Measurements from ENCODE around the gene RFX2.
A peak's percentile ranks its signal among the peaks of the same experiment; 100 is the strongest.
"Not testable (repeated sequence)": the region's sequence is repeated elsewhere in the genome, so short reads cannot be mapped to it uniquely, and the experiment has no call there.

Gene RFX2

DNA sequence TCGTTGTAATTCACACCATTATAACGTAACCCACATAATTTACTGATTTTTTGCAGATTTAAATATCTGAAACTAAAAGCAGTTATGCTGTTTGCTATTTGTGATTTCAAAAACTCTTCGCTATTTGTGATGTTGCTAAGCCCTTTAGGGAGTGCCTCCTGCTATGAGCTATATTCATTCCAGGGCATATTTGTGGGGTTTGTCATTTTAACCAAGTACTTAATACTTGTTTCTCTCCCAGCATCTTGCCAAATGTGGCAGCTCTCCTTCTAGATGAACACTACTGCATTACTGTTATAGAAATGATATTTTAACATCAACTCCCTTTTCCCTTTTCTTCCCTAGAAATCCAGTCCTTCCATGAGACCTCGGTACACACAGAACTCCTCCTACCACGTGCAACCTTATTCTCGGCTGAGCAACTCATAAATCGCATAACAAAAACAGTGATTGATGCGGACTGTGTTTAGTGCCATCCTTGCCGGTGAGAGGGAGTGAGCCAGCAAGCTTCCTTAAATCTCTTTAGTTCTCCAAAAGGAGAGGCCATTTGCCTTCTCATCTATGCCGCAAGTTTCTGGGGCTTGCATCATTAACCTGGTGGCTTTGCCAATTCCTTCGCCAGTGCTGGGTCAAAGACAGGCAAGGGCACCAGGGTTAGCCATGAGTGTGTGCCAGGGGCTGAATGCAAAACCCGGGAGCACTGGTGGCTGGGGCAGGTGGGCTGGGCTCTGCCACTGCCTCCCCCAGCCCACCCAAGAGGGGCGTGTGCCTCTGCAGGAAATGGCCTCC, 33.4 kb downstream of the RFX2 start:
- no peak for DNase-seq

DNA sequence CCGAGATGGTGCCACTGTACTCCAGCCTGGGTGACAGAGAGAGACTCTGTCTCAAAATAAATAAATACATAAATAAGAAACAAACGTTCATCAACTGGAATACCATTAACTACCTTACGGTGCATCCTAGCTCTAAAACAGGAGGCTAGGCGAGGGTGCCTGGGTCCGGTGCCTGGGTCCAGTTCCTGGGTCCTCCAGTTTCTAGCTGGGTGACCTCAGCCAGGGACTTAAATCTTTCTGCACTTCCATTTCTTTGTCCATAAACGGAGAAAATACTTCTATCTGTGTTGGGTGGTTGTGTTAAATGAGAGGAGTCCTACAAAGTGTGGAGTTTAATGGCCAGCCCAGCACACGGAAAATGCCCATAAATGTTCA, 34.0 kb downstream of the RFX2 start:
- DNase-seq, result no peak

DNA sequence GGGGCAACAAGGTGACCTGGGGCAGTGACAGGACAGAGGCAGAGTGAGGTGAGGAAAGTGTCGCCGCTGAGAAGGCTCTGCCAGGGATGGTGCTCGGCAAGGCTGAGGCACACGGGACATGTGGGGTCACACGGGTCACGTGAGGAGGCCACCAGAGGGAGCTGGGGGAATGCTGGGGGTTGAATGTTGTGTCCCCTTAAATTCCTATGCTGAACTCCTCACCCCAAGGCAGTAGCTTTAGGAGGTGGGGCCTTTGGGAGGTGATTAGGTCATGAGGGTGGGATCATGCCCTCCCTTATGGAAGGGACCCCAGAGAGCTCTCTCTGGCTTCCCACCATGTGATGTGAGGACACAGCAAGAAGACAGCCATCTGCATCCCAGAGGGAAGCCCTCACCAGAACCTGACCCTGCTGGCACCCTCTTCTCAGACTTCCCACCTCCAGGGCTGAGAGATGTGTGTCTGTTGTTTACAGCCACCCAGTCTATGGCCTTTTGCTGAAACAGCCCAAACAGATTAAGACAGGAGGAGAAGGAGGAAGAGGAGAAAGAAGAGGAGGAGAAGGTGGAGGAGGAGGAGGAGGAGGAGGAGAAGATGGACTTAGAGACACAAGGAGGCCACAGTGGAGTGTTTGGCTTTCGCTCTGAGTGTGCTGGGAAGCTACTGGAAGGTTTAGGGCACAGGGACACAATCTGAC, 35.4 kb downstream of the RFX2 start:
- no peak for DNase-seq

DNA sequence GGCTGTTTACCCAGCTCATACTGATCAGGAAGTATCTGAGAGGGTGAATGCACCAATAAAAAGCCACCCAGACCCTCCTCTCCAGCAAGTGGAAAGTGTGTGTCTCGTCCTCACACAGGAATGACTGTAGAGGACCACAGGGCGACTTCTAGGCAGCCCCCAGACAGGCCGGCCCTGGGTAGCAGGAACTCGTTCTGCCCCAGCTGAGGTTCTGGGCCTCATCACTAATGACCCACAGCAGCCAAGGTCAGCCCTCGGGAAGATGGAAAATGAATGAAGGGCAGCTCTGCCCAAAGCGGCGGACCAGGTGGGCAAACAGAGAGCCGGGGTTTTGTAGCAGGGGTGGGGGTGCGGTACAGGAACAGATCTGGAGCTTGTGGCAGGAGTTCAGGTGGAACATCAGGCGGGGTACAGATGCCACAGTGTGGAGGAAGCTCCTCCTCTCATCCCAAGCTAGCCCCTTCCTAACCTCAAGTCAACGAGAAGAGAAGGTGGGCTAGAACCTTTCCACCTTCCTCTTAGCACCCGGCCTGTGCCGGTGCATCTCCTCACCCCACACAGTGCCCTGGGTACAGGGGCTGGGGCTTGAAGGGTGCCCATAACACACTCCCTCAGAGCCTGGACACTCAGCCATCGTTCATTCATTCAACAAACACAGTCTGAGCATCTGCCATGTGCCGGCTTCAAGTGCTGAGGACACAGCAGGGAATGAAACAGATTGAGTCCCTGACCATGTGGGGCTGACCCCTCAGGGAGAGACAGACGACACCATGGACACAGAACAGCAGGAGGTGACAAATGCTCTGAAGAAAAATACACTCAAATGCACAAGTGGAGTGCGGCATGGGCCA, 36.2 kb downstream of the RFX2 start:
- DNase-seq, result no peak

DNA sequence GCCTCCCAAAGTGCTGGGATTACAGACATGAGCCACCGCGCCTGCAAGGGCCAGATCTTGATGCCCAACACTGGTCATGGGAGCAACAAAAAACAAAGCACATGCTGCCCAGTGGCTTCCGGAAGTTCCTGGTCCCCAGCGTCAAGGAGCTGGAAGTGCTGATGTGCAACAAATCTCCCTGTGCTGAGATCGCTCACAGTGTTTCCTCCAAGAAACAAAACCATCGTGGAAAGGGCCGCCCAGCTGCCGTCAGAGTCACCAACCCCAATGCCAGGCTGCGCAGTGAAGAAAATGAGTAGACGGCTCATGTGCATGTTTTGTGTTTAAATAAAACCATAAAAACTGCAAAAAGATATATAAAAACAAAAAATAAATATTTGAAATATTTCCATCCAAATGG, 37.1 kb downstream of the RFX2 start:
- not testable (repeated sequence) for DNase-seq

DNA sequence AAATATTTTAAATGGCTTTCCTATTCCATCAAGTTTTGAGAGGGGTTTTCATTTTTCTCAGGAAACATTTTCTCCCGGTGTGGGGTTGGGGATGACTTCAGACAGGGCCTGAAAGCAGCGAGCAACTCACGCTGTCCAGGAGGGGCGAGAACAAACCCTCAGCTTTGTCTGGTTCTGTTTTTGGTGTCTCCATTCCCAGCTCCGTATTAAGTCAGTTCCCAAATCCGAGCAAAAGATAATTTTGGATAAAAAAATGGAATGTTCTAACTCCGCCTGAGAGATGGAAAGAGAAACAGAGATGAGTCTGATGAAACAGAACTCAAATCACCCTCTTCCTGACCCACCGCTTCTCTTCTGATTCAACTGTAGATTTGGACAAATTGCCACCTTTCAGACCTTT, 38.4 kb downstream of the RFX2 start:
- no peak for DNase-seq

DNA sequence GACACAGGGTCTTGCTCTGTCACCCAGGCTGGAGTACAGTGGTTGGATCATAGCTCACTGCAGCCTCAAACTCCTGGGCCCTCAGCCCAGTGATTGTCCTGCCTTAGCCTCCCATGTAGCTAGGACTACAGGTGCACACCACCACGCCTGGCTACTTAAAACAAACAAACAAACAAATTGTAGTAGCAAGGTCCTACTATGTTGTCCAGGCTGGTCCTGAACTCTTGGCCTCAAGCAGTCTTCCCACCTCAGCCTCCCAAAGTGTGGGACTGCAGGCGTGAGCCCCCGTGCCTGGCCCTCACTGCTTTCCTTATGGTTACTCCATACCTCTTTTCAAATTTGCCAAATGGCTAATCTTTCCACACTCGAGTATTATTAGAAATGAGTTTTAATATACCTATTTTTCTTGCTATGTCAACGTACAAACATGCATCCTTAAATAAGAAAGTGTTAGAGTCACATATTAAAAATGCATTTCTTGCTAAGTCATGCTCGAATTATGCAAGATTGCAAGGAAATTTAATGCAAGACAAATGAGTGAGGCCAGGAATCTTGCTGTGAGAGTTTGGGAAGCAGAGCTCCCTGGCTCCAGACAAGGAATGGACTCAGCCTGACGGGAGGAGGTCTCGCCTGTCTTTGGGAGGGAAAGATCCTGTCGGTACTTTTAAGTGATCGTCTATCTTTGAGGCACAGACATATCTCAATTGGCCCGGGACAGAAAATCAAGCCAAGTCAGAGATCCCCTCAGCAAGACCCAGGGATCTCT, 39.4 kb downstream of the RFX2 start:
- no peak for DNase-seq

DNA sequence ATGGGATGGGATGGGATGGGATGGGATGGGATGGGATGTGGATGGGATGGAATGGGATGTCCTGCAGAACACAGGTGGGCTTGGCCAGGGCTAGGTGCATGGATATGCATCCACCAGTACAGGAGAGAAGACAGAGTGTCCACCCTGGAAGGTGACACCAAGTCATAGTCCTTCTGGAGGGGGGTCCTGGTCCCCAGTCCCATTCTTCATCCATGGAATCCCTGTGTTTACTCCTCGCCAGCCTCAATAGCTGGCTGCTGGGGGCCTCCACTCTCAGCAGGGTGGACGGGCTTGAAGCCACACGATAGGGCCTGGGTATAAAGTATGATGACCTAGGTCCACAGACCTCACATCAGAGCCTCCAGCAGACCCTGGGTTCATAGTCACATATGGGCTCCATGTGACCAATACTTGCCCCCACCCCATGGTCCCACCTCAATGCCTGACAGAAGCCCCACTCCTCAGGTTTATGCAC, 40.1 kb downstream of the RFX2 start:
- no peak for DNase-seq

DNA sequence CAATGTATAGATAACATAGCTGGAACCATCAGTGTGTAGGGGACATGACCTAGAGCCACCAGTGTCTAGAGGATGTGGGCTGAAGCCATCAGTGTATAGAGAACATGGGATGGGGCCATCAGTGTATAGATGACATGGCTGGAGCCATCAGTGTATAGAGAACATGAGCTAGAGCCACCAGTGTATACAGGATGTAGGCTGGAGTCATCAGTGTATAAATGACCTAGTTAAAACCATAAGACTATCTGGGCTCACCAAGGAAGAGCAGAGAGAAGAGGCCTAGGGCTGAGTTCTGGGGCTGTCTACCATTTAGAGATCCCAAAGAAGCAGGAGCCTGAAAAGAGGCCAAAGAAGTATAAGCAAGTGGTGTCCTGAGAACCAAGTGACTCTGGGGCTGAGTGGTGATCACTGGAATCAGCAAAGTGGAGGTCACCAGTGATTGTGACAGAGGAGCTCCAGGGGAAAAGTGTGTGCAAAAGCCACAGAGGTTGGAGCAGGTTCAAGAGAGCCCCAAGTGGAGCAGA, 41.0 kb downstream of the RFX2 start:
- DNase-seq, result no peak

DNA sequence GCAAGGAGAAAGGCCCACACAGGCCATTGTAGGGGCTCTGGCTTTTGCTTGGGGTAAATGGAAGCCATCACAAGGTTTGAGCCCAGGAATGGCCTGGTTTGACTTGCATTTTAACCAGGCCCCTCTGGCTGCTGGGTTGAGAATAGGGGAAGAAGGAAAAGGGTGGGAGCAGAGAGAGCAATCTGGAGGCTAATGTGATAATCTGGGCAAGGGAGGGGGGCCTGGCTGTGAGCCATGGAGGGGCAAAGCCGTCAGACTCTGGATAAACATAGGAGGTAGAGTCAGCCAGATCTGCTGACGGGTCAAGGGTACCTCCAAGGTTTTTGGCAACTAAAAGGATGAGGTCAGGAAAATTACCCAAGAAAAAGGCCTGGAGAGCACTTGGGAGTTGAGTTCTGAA, 41.6 kb downstream of the RFX2 start:
- DNase-seq, result no peak

DNA sequence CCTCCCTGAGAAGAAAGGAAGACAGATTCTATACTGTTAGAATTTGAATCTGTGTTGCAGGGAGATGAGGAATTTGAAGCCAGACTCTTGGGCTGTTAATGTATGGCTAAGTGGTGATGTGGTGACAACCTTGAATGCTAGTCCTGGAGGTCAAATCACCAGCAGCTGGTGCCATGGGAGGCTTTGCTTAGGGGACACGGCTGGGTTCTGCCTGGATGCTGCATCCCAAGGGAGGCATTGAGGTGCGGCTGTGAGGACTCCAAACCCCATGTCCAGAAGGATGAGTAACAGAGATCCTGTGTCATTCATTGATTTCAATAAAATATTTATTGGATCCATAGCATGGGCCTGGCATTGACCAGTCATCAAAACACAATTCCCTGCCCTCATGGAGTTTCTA, 42.3 kb downstream of the RFX2 start:
- DNase-seq, result no peak

DNA sequence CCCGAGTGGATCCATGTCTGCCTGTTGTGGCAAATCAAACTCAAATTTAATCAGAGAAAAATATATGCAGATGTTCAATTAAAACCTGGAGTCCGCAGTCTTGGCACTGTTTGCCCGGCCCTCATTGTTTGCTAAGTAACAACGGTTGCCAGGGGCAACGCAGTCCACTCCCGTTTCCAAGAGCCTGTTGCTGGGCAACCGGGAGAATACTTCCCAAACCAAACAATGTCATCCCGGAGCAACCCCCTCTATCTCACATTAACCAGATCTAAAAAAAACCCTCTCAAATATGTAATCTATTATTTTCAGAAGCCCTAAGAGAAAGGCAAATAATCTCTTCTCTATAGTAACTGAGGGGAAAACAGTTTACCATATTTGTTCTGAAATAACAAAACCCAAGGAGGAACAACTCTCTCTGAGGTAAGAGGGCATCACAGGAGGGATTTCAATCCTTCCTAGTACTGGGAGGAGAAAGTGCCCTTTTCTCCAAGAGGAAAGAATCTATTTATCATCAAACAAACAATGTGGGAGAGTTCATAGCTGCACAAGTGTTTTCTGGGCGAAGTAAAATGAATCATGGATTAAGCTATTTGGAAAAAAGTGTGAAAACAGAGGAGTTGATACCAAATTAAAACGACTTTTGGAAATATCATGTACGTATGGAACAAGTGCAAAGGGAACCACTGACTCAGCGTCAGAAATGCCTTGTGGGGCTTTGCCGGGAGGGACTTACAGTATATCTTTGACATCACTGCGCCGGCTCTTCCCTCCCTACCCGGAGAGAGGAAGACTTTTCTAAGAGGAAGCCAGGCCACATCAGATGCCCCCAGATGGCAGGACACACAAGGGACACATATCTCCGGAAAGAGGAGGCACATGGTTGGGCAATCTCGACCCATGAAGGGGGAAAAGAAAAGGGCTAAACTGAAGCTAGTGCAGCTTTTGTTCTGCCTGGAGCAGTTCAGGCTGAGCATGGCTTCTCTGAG, 43.3 kb downstream of the RFX2 start:
- DNase-seq, result peak in 44 of 56 donors; percentile 5 to 87 (median 54)

DNA sequence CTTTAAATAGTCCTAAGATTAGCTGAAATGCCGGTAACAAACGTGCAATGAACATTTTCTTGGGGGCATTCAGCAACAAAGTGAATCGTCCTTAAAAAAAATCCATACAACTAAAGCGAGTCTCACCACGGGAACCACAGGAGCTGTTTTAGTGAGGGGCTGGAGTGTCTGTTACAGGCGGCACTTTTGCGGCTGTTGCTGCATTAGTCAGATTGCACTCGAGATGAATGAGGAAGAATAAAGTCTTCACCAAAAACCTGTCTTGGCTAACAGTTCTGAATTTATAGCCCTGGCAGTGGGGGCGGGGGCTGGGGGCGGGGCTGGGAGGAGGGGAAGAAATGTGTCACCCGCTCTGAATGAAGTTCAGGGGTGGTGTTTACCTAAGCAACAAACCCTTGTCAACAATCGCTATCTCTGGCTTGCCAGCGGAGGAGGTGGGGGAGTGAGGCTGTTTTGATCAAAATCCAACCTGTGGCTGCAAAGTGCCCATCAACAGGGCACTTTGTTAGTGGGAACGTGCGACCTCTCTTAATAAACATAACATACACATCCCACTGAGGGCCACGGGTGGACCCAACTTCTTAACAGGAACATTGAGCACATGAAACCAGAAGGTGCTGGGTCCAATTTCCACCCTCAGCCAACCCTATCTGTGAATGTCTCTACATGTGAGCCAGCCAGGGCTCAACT, 44.5 kb downstream of the RFX2 start:
- DNase-seq, result peak in 3 of 56 donors; percentile 19 to 42 (median 28)

DNA sequence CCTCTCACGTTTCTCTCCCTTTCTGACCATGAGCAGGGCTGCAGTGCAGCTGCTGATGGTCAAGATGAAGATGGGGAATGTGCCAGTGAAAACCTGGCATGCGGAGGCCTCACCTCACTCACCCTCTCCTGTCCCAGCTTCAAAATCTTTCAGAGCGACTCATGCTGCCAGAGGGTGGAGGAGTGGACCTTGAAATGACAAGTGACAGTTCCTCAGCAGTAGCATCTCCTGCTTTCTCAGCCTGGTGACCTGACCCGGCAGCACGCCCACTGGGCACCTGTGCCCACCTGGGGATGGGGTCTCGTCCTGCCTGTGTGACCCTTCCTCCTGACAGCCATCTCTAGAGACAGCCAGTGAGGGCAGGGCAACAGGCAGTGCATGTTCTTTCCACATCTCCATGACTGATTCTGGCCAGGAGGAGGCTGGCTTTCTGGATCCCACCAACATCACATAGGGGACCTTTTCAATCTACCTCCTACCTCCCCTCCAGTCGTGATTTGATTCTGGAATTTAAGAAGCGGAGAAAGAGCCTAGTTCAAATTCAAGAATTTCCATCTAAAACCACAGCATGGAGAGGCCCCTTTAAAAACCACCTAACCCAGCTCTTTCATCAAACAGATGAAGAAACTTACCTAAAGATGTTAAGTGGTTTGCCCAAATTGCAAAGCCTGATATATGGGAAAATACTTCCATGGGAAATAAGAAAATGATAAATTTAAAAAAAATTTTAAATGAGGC, 45.8 kb downstream of the RFX2 start:
- DNase-seq, result no peak

DNA sequence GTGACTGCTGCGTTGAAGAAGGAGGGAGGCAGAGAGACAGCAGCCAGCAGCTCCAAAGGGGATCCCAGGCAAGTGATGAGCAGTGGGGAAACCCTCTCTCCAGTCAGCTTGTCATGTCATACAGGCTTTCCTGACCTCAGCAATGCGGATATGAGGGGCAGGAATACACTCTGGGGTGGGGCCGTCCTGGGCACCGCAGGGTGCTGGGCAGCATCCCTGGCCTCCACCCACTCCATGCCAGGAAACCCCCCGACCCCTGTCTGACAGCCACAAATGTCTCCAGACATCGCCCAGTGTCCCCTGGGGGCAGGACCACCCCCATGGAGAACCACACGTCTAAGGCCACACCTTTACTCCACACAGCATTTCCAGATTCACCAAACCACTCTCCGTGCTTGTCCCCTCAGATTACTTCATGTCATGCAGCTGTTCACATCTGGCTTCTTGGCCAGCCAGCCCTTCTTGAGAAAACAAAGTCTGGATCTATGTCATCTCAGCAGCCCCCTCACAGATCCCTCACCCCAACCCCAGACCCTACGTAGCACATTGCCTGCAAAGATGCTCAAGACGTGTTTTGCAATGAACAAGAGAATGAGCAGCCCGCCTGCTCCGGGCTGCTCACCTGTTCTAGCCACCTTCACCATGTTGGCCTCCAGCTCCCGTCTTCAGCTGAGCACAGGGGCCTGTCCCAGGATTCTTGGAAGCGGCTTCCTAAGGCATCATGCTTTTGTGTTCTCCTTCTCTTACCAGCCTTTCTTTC, 46.5 kb downstream of the RFX2 start:
- no peak for DNase-seq

DNA sequence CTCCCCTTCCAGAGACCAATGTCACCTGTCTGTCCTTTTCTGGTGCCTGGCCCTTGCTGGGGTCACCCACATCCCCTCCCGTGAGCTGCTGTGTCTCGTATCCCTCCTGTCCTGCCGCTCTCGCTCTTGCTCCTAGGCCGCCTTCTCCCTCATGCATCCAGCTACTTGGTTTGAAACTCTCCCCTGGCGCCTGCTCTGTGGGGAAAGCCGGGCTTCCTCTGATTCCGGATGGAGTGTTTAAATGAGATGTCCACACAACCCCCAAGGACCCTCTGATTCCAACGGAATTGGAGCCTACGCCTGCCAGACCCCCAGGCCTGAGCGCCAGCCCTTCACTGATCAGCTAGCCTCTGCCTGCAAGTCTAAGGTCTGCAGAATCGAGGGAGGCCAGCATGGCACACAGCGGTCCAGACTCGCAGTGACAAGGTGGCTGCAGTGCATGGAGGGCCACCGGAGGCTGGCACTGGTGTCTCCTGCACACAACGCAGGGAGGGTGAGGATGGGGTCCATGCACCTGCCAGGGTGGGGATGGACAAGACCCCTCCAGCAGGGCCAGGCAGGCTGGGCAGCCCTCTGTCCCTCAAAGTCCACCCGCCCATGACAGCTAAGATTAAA, 47.2 kb downstream of the RFX2 start:
- DNase-seq, result no peak

DNA sequence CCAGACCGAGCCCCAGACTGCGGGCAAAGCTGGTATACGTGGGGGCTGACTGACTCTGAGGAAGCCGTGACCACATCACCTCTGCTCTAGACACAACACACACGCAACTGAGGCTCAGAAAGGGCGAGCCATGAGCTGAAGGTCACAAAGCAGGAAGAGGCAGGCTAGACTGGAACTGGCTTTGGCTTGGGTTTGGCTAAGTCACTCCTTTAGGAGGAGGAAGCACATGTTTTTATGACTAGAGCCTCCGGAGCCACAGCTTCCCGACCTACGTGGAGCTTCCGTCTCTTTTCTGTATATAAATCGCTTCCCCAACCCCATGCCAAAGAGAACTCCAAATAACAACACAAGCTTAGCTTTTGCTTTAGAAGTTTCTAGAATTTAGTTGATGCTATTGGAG, 48.0 kb downstream of the RFX2 start:
- DNase-seq, result no peak
